GM23338 (cell line): ENCODE results near the gene GPRIN1. TPM values are rescaled to one million over a fixed set of nuclear protein-coding genes. Genes with fewer than 3 reads are reported as not detected.

Experiments
- ATAC-seq: fragments of 200-7000 bp; cut with Tn5 transposase; 3 replicates; pipeline ENCODE4 v1.9.1; 2020
- DNase-seq: peaks from one replicate; pipeline ENCODE4 v3.0.0-alpha.2; 2015; ENCODE audit warnings: low spot score
- H2AFZ ChIP-seq: fragments of 200-600 bp; sonication (generic); 2 replicates; pipeline ENCODE4 v1.8.0; 2016; ENCODE audit warnings: antibody characterized with exemption, mild to moderate bottlenecking, moderate library complexity
- H3F3A ChIP-seq: fragments of 200-600 bp; sonication (generic); replicated peaks from 2 replicates; pipeline ENCODE4 v1.8.0; 2017; ENCODE audit warnings: antibody characterized with exemption, mixed run types, low read depth
- H3K27ac ChIP-seq: fragments of 200-600 bp; sonication (generic); 2 replicates; pipeline ENCODE4 v1.6.1; 2016; ENCODE audit warnings: low read depth
- H3K27me3 ChIP-seq: fragments of 200-600 bp; sonication (generic); 2 replicates; pipeline ENCODE4 v1.8.0; 2016; ENCODE audit warnings: mild to moderate bottlenecking, mixed run types, moderate library complexity; ENCODE audit not compliant: insufficient read depth
- H3K36me3 ChIP-seq: fragments of 200-600 bp; sonication (generic); 2 replicates; pipeline ENCODE4 v1.8.0; 2016; ENCODE audit warnings: mild to moderate bottlenecking; ENCODE audit not compliant: insufficient read depth
- H3K4me1 ChIP-seq: fragments of 200-600 bp; sonication (generic); 2 replicates; pipeline ENCODE4 v1.8.0; 2016; ENCODE audit warnings: mild to moderate bottlenecking, moderate library complexity; ENCODE audit not compliant: insufficient read depth
- H3K4me2 ChIP-seq: fragments of 200-600 bp; sonication (generic); 2 replicates; pipeline ENCODE4 v1.7.1; 2017; ENCODE audit warnings: mixed run types
- H3K4me3 ChIP-seq: fragments of 200-600 bp; sonication (generic); 2 replicates; pipeline ENCODE4 v1.6.1; 2016; ENCODE audit warnings: mixed run types
- H3K79me2 ChIP-seq: fragments of 200-600 bp; sonication (generic); replicated peaks from 2 replicates; pipeline ENCODE4 v1.8.0; 2017; ENCODE audit warnings: mild to moderate bottlenecking; ENCODE audit not compliant: insufficient read depth
- H3K9me2 ChIP-seq: fragments of 200-600 bp; sonication (generic); 2 replicates; pipeline ENCODE4 v1.8.0; 2017; ENCODE audit not compliant: insufficient read depth
- H4K20me1 ChIP-seq: fragments of 200-600 bp; sonication (generic); replicated peaks from 2 replicates; pipeline ENCODE4 v1.8.0; 2017; ENCODE audit warnings: mild to moderate bottlenecking; ENCODE audit not compliant: insufficient read depth
- H3K27ac Mint-ChIP-seq: 2 replicates; pipeline ENCODE4 v1.8.0; 2020; ENCODE audit warnings: inconsistent platforms, mild to moderate bottlenecking, moderate library complexity, mixed read lengths
- H3K27me3 Mint-ChIP-seq: 3 replicates; pipeline ENCODE4 v1.8.0; 2022; ENCODE audit warnings: low read depth, mild to moderate bottlenecking, moderate library complexity, mixed read lengths, inconsistent platforms; ENCODE audit not compliant: insufficient read depth, poor library complexity
- H3K36me3 Mint-ChIP-seq: 3 replicates; pipeline ENCODE4 v1.8.0; 2021; ENCODE audit warnings: low read depth, mild to moderate bottlenecking, inconsistent platforms, moderate library complexity, mixed read lengths
- H3K4me1 Mint-ChIP-seq: 3 replicates; pipeline ENCODE4 v1.8.0; 2020; ENCODE audit warnings: mild to moderate bottlenecking, inconsistent platforms, mixed read lengths
- H3K4me3 Mint-ChIP-seq: 3 replicates; pipeline ENCODE4 v1.8.0; 2021; ENCODE audit warnings: moderate library complexity, mild to moderate bottlenecking, inconsistent platforms, mixed read lengths
- H3K9me3 Mint-ChIP-seq: 3 replicates; pipeline ENCODE4 v1.8.0; 2020; ENCODE audit warnings: moderate library complexity, mild to moderate bottlenecking, inconsistent platforms, mixed read lengths
- CREB1 ChIP-seq: fragments of 250-450 bp; sonication (Bioruptor Pico); IDR thresholded peaks from 2 replicates; pipeline ENCODE4 v1.5.0; 2020; ENCODE audit warnings: low read depth, mild to moderate bottlenecking, moderate library complexity
- CTCF ChIP-seq, 2 experiments: fragments of 200-600 bp in 1 of 2; sonication (generic) in 1 of 2; conservative IDR thresholded peaks; 2 replicates each; pipeline versions ENCODE4 v1.5.1 to v1.6.1; 2016 to 2017; ENCODE audit warnings: antibody characterized with exemption in 2 of 2, low read depth in 2 of 2, mild to moderate bottlenecking in 2 of 2, moderate library complexity in 1 of 2
- ETS1 ChIP-seq: IDR thresholded peaks from 2 replicates; pipeline ENCODE4 v1.6.1; 2016; ENCODE audit warnings: antibody characterized with exemption
- EZH2 ChIP-seq: fragments of 200-600 bp; sonication (generic); IDR thresholded peaks from one replicate; pipeline ENCODE4 v1.8.0; 2017; ENCODE audit warnings: antibody characterized with exemption, mild to moderate bottlenecking, low read depth; ENCODE audit not compliant: unreplicated experiment
- EZH2phosphoT487 ChIP-seq: fragments of 200-600 bp; sonication (generic); IDR thresholded peaks from one replicate; pipeline ENCODE4 v1.8.1; 2018; ENCODE audit warnings: antibody characterized with exemption; ENCODE audit not compliant: unreplicated experiment
- JUNB ChIP-seq: IDR thresholded peaks from one replicate; pipeline ENCODE4 v1.6.1; 2016; ENCODE audit warnings: antibody characterized with exemption; ENCODE audit not compliant: unreplicated experiment
- NANOG ChIP-seq: IDR thresholded peaks from 2 replicates; pipeline ENCODE4 v1.6.1; 2016; ENCODE audit warnings: antibody characterized with exemption, borderline replicate concordance
- REST ChIP-seq: IDR thresholded peaks from one replicate; pipeline ENCODE4 v1.6.1; 2018; ENCODE audit warnings: antibody characterized with exemption; ENCODE audit not compliant: unreplicated experiment
- STAT1 ChIP-seq: IDR thresholded peaks from one replicate; pipeline ENCODE4 v1.6.1; 2016; ENCODE audit warnings: antibody characterized with exemption; ENCODE audit not compliant: unreplicated experiment
- ZNF114 ChIP-seq: fragments of 250-450 bp; sonication (Bioruptor Pico); IDR thresholded peaks from 2 replicates; pipeline ENCODE4 v1.5.0; 2020; ENCODE audit warnings: mild to moderate bottlenecking, moderate library complexity
- ZNF331 ChIP-seq: fragments of 250-450 bp; sonication (Bioruptor Pico); IDR thresholded peaks from 2 replicates; pipeline ENCODE4 v1.5.0; 2020; ENCODE audit warnings: low read depth, mild to moderate bottlenecking, moderate library complexity
- ZNF462 ChIP-seq: fragments of 250-450 bp; sonication (Bioruptor Pico); IDR thresholded peaks from 2 replicates; pipeline ENCODE4 v1.5.0; 2020; ENCODE audit warnings: mild to moderate bottlenecking, moderate library complexity
- polyA plus RNA-seq: library from polyadenylated mRNA; unstranded; fragments of >200 nt; fragmentation: Nextera tagmentation; extraction: Ambion mirVana; gene quantifications from 2 replicates; pipeline ENCODE4 v1.2.1, GENCODE V29; 2016
- total RNA-seq: library from RNA; depleted of rRNA; stranded (reverse); fragments of >200 nt; shearing (Covaris generic); gene quantifications from 2 replicates; pipeline ENCODE4 v1.2.3, GENCODE V29; 2014

GPRIN1 gene
- total and polyA plus RNA-seq, 2 experiments from 2014 or later, result 3.8 to 14.6 TPM

- H3K4me3 ChIP-seq, result peak overlapping the region; percentile 87
- H3K9me2 ChIP-seq, result no peaks in the 10 kb centered on the region
- H3K4me1 ChIP-seq, result peaks cover 15% of the 10 kb centered on the region
- peaks cover 5% of the 10 kb centered on the region; the same call in 1 of the 2 replicates for H3F3A ChIP-seq
- peaks cover 2% of the 10 kb centered on the region; the same call in 1 of the 3 replicates for H3K9me3 Mint-ChIP-seq
- no peak overlapping the region for H3K27ac Mint-ChIP-seq
- no peak overlapping the region for H3K27ac ChIP-seq
- no peak overlapping the region for H2AFZ ChIP-seq
- peaks cover 6% of the 10 kb centered on the region; the same call in 1 of the 2 replicates for H4K20me1 ChIP-seq
- DNase-seq, result no peak
- no peaks in the 10 kb centered on the region for H3K36me3 Mint-ChIP-seq
- H3K4me3 Mint-ChIP-seq, result peak overlapping the region; percentile 73
- H3K4me2 ChIP-seq, result peak overlapping the region; percentile 97
- H3K27me3 Mint-ChIP-seq, result peaks cover 45% of the 10 kb centered on the region
- H3K27me3 ChIP-seq, result peaks cover 41% of the 10 kb centered on the region
- peaks cover 34% of the 10 kb centered on the region for H3K4me1 Mint-ChIP-seq
- no peaks in the 10 kb centered on the region for H3K36me3 ChIP-seq
- ATAC-seq, result no peak
- TF ChIP-seq ZNF114 (CRISPR knock-in tag) (no peak), ZNF331 (CRISPR knock-in tag) (no peak), CREB1 (no peak), NANOG (no peak), JUNB (no peak), STAT1 (no peak), ETS1 (no peak), CTCF (conservative IDR thresholded peaks at IDR 0.05; ENCODE audit: low read depth in 2 of 2) (no peak), EZH2 (no peak), REST (no peak), EZH2phosphoT487 (no peak), ZNF462 (CRISPR knock-in tag) (no peak)
- no peaks in the 10 kb centered on the region for H3K79me2 ChIP-seq
Observed at GRCh38 chr5:176628406-176629228, 18.7 kb upstream of the GPRIN1 start.
